H9 (cell line): ENCODE measurements around the gene PPP1R9A. TPM values are rescaled to one million over a fixed set of nuclear protein-coding genes. Genes with fewer than 3 reads are reported as not detected.

Experiments used
- DNase-seq: peaks from one replicate; pipeline ENCODE4 v3.0.0-alpha.2; 2017
- H2AFZ ChIP-seq: one replicate; pipeline ENCODE4 v1.6.1; 2013; ENCODE audit warnings: mild to moderate bottlenecking, low read length, control low read depth, moderate library complexity
- H2AK5ac ChIP-seq: 2 replicates; pipeline ENCODE4 v1.6.1; 2013; ENCODE audit warnings: low read length, control low read depth, mixed read lengths; ENCODE audit not compliant: insufficient read length
- H2BK120ac ChIP-seq: one replicate; pipeline ENCODE4 v1.6.1; 2013; ENCODE audit warnings: low read depth, mild to moderate bottlenecking, low read length, control low read depth, inconsistent platforms; ENCODE audit not compliant: poor library complexity, severe bottlenecking
- H2BK12ac ChIP-seq: 2 replicates; pipeline ENCODE4 v1.6.1; 2013; ENCODE audit warnings: low read length, control low read depth, mixed read lengths, low read depth; ENCODE audit not compliant: insufficient read length
- H2BK15ac ChIP-seq: 2 replicates; pipeline ENCODE4 v1.6.1; 2013; ENCODE audit warnings: low read depth, low read length, control low read depth
- H2BK20ac ChIP-seq: one replicate; pipeline ENCODE4 v1.6.1; 2013; ENCODE audit warnings: low read depth, mild to moderate bottlenecking, low read length, control low read depth, inconsistent platforms; ENCODE audit not compliant: poor library complexity, severe bottlenecking
- H2BK5ac ChIP-seq: 2 replicates; pipeline ENCODE4 v1.6.1; 2013; ENCODE audit warnings: low read length, control low read depth, mixed read lengths; ENCODE audit not compliant: insufficient read length
- H3K14ac ChIP-seq: 2 replicates; pipeline ENCODE4 v1.6.1; 2013; ENCODE audit warnings: low read length, control low read depth; ENCODE audit not compliant: insufficient read depth
- H3K18ac ChIP-seq: 2 replicates; pipeline ENCODE4 v1.6.1; 2013; ENCODE audit warnings: low read depth, mild to moderate bottlenecking, mixed read lengths, low read length, control low read depth; ENCODE audit not compliant: insufficient read length
- H3K23ac ChIP-seq: 2 replicates; pipeline ENCODE4 v1.6.1; 2013; ENCODE audit warnings: low read length, control low read depth, mixed read lengths, low read depth; ENCODE audit not compliant: insufficient read length
- H3K23me2 ChIP-seq: 2 replicates; pipeline ENCODE4 v1.6.1; 2013; ENCODE audit warnings: low read depth, mild to moderate bottlenecking, mixed read lengths, low read length, control low read depth; ENCODE audit not compliant: insufficient read length, poor library complexity, severe bottlenecking
- H3K27ac ChIP-seq: 2 replicates; pipeline ENCODE4 v1.5.1; 2013; ENCODE audit warnings: low read length, control low read depth, mixed read lengths, low read depth; ENCODE audit not compliant: insufficient read length
- H3K27me3 ChIP-seq: 2 replicates; pipeline ENCODE4 v1.6.1; 2013; ENCODE audit warnings: low read length, control low read depth, inconsistent platforms; ENCODE audit not compliant: insufficient read depth
- H3K4ac ChIP-seq: 2 replicates; pipeline ENCODE4 v1.6.1; 2013; ENCODE audit warnings: low read depth, mild to moderate bottlenecking, control low read depth, inconsistent platforms, low read length, moderate library complexity
- H3K4me1 ChIP-seq: 2 replicates; pipeline ENCODE4 v1.6.1; 2013; ENCODE audit warnings: low read length, control low read depth, inconsistent platforms; ENCODE audit not compliant: insufficient read depth
- H3K4me2 ChIP-seq: 2 replicates; pipeline ENCODE4 v1.6.1; 2013; ENCODE audit warnings: low read length, control low read depth, mixed read lengths; ENCODE audit not compliant: insufficient read length, insufficient read depth
- H3K56ac ChIP-seq: 2 replicates; pipeline ENCODE4 v1.6.1; 2013; ENCODE audit warnings: low read depth, mild to moderate bottlenecking, mixed read lengths, low read length, control low read depth; ENCODE audit not compliant: insufficient read length
- H3K79me1 ChIP-seq: 2 replicates; pipeline ENCODE4 v1.6.1; 2013; ENCODE audit warnings: low read depth, mild to moderate bottlenecking, moderate library complexity, low read length, control low read depth, inconsistent platforms; ENCODE audit not compliant: insufficient read depth, poor library complexity, severe bottlenecking
- H3K79me2 ChIP-seq: 2 replicates; pipeline ENCODE4 v1.6.1; 2013; ENCODE audit warnings: low read length, control low read depth, inconsistent platforms; ENCODE audit not compliant: insufficient read depth
- H3K9ac ChIP-seq: 2 replicates; pipeline ENCODE4 v1.6.1; 2013; ENCODE audit warnings: low read length, control low read depth, mixed read lengths; ENCODE audit not compliant: insufficient read length; ENCODE audit errors: extremely low read depth
- H3K9me3 ChIP-seq: one replicate; pipeline ENCODE4 v1.6.1; 2013; ENCODE audit warnings: low read depth, low read length, inconsistent platforms; ENCODE audit not compliant: control insufficient read depth
- H3T11ph ChIP-seq: one replicate; pipeline ENCODE4 v1.6.1; 2013; ENCODE audit warnings: mild to moderate bottlenecking, low read length, control low read depth, inconsistent platforms
- H4K20me1 ChIP-seq: one replicate; pipeline ENCODE4 v1.6.1; 2013; ENCODE audit not compliant: control insufficient read depth, insufficient read length, insufficient read depth
- H4K5ac ChIP-seq: 2 replicates; pipeline ENCODE4 v1.6.1; 2013; ENCODE audit warnings: low read depth, mild to moderate bottlenecking, mixed read lengths, low read length, control low read depth; ENCODE audit not compliant: insufficient read length
- H4K8ac ChIP-seq: replicated peaks from 2 replicates; pipeline ENCODE4 v1.6.1; 2013; ENCODE audit warnings: low read length, control low read depth, mixed read lengths, low read depth; ENCODE audit not compliant: insufficient read length
- H4K91ac ChIP-seq: 2 replicates; pipeline ENCODE4 v1.6.1; 2013; ENCODE audit warnings: low read depth, mild to moderate bottlenecking, moderate library complexity, mixed read lengths, low read length, control low read depth; ENCODE audit not compliant: insufficient read length
- H3K27ac Mint-ChIP-seq, 3 experiments: 2 replicates in 2 of 3; 3 replicates in 1 of 3; pipeline ENCODE4 v1.8.0; 2020 to 2021; ENCODE audit warnings: mixed read lengths in 3 of 3, mild to moderate bottlenecking in 1 of 3, moderate library complexity in 1 of 3
- H3K27me3 Mint-ChIP-seq: 2 replicates; pipeline ENCODE4 v1.8.0; 2021; ENCODE audit warnings: low read depth, mild to moderate bottlenecking, moderate library complexity, mixed read lengths
- H3K36me3 Mint-ChIP-seq, 3 experiments: 2 replicates in 2 of 3; 3 replicates in 1 of 3; pipeline ENCODE4 v1.8.0; 2020 to 2021; ENCODE audit warnings: low read depth in 3 of 3, mixed read lengths in 3 of 3; ENCODE audit not compliant: insufficient read depth in 1 of 3
- H3K4me1 Mint-ChIP-seq, 2 experiments: 2 replicates each; pipeline ENCODE4 v1.8.0; 2020; ENCODE audit warnings: mixed read lengths in 2 of 2
- H3K4me3 Mint-ChIP-seq, 2 experiments: 2 replicates in 1 of 2; 3 replicates in 1 of 2; pipeline ENCODE4 v1.8.0; 2020 to 2021; ENCODE audit warnings: mild to moderate bottlenecking in 2 of 2, mixed read lengths in 2 of 2, moderate library complexity in 1 of 2
- H3K9me3 Mint-ChIP-seq, 2 experiments: 2 replicates in 1 of 2; 3 replicates in 1 of 2; pipeline ENCODE4 v1.8.0; 2020; ENCODE audit warnings: mild to moderate bottlenecking in 2 of 2, mixed read lengths in 2 of 2, moderate library complexity in 1 of 2
- CTCF ChIP-seq: fragments of 200-600 bp; sonication (generic); conservative IDR thresholded peaks from 3 replicates; pipeline ENCODE4 v1.8.0; 2021; ENCODE audit warnings: antibody characterized with exemption, mild to moderate bottlenecking
- WGBS: extraction: QIAGEN DNeasy Blood & Tissue Kit; methylation state at CpG from one replicate; pipeline ENCODE4 v1.1.7; 2013; ENCODE audit warnings: missing lambda C conversion rate, low lambda C conversion rate, mixed read lengths; ENCODE audit not compliant: insufficient read length; ENCODE audit errors: extremely low coverage; 5-methylcytosine and 5-hydroxymethylcytosine counted together
- total RNA-seq: library from RNA; stranded (reverse); gene quantifications from 2 replicates; pipeline ENCODE4 v1.2.1, GENCODE V29; 2021

Gene PPP1R9A
- total RNA-seq, 1 experiment from 2014 or later: 17.0 TPM

- Histone ChIP-seq H3K9me3 (no peaks in the 10 kb centered on the region), H3K14ac (no peak overlapping the region), H2BK20ac (no peak overlapping the region), H4K5ac (no peak overlapping the region), H2BK12ac (no peak overlapping the region), H4K8ac (no peak overlapping the region), H2BK120ac (no peak overlapping the region), H3K9ac (no peak overlapping the region), H2BK15ac (no peak overlapping the region), H3K4me1 (no peaks in the 10 kb centered on the region), H3K23me2 (no peaks in the 10 kb centered on the region), H3K27ac (no peak overlapping the region), H2BK5ac (no peak overlapping the region), H4K91ac (no peak overlapping the region), H3K4me2 (no peak overlapping the region), H3K18ac (no peak overlapping the region), H3T11ph (no peak overlapping the region), H2AFZ (no peak overlapping the region), H3K4ac (no peak overlapping the region), H3K79me1 (no peaks in the 10 kb centered on the region), H4K20me1 (no peaks in the 10 kb centered on the region), H3K27me3 (no peaks in the 10 kb centered on the region), H3K79me2 (no peaks in the 10 kb centered on the region), H2AK5ac (no peak overlapping the region), H3K56ac (no peak overlapping the region), H3K23ac (no peak overlapping the region)
- H3K36me3 Mint-ChIP-seq: no peaks in the 10 kb centered on the region
- no peak overlapping the region for H3K27ac Mint-ChIP-seq
- no peaks in the 10 kb centered on the region for H3K4me1 Mint-ChIP-seq
- no peak for TF ChIP-seq CTCF
- WGBS: no CpG with 5 or more reads among the region's 3 CpGs
- no peaks in the 10 kb centered on the region for H3K9me3 Mint-ChIP-seq
- no peak for DNase-seq
- no peaks in the 10 kb centered on the region for H3K27me3 Mint-ChIP-seq
- no peak overlapping the region for H3K4me3 Mint-ChIP-seq
Observed at GRCh38 chr7:95238252-95238943, 331.0 kb downstream of the PPP1R9A start.
